PC-3 (cell line): ENCODE results near the gene POLR2L. TPM values are rescaled to one million over a fixed set of nuclear protein-coding genes. Genes with fewer than 3 reads are reported as not detected.

ENCODE experiments used
- ATAC-seq: fragments of 200-7000 bp; cut with Tn5 transposase; 2 replicates; pipeline ENCODE4 v1.9.1; 2020; ENCODE audit warnings: mild to moderate bottlenecking, moderate library complexity
- BruUV-seq: library from RNA; stranded (reverse); fragments of 400-500 nt; replicated peaks from 2 replicates; lab custom pipeline; 2021; lab: Mats Ljungman, UMichigan
- CTCF ChIA-PET: fragments of 300-600 bp; sonication (Branson Sonifier 250); formaldehyde crosslinking; loops from one replicate; lab custom pipeline; 2022; ENCODE audit warnings: antibody characterized with exemption; lab: Charles Lee
- POLR2A ChIA-PET: fragments of 300-600 bp; sonication (Branson Sonifier 250); formaldehyde crosslinking; loops from one replicate; lab custom pipeline; 2022; ENCODE audit warnings: antibody characterized with exemption; ENCODE audit not compliant: unreplicated experiment; lab: Charles Lee
- DNase-seq: peaks from one replicate; pipeline ENCODE4 v3.0.0-alpha.2; 2015
- H2AFZ ChIP-seq: fragments of 300-600 bp; sonication (generic); 2 replicates; pipeline ENCODE4 v1.6.0; 2016; ENCODE audit warnings: antibody characterized with exemption, low read length
- H3F3A ChIP-seq: fragments of 300-600 bp; sonication (generic); one replicate; pipeline ENCODE4 v1.6.0; 2017; ENCODE audit warnings: antibody characterized with exemption, low read length, control low read depth, mild to moderate bottlenecking; ENCODE audit not compliant: unreplicated experiment
- H3K27ac ChIP-seq: fragments of 300-600 bp; sonication (generic); 2 replicates; pipeline ENCODE4 v1.5.1; 2016; ENCODE audit warnings: mild to moderate bottlenecking, low read length
- H3K27me3 ChIP-seq: fragments of 300-600 bp; sonication (generic); 2 replicates; pipeline ENCODE4 v1.6.1; 2016; ENCODE audit warnings: low read length, mixed read lengths
- H3K36me3 ChIP-seq: fragments of 300-600 bp; sonication (generic); 2 replicates; pipeline ENCODE4 v1.6.1; 2016; ENCODE audit warnings: low read depth, mixed run types, low read length, mixed read lengths
- H3K4me1 ChIP-seq: fragments of 300-600 bp; sonication (generic); 2 replicates; pipeline ENCODE4 v1.5.1; 2016; ENCODE audit warnings: low read length; ENCODE audit not compliant: insufficient read depth
- H3K4me2 ChIP-seq: fragments of 300-600 bp; sonication (generic); 2 replicates; pipeline ENCODE4 v1.6.0; 2016; ENCODE audit warnings: low read length
- H3K4me3 ChIP-seq: fragments of 300-600 bp; sonication (generic); 2 replicates; pipeline ENCODE4 v1.5.1; 2016; ENCODE audit warnings: mild to moderate bottlenecking, low read length, mixed read lengths
- H3K79me2 ChIP-seq: fragments of 300-600 bp; sonication (generic); 2 replicates; pipeline ENCODE4 v1.6.1; 2017; ENCODE audit warnings: low read length, mixed read lengths
- H3K9ac ChIP-seq: fragments of 300-600 bp; sonication (generic); 2 replicates; pipeline ENCODE4 v1.6.0; 2016; ENCODE audit warnings: mild to moderate bottlenecking, low read length
- H3K9me2 ChIP-seq: fragments of 300-600 bp; sonication (generic); replicated peaks from 2 replicates; pipeline ENCODE4 v1.6.1; 2016; ENCODE audit warnings: mixed run types, low read length, mixed read lengths
- H3K9me3 ChIP-seq: fragments of 300-600 bp; sonication (generic); 2 replicates; pipeline ENCODE4 v1.6.1; 2016; ENCODE audit warnings: low read length, mixed read lengths
- H4K20me1 ChIP-seq: fragments of 300-600 bp; sonication (generic); 2 replicates; pipeline ENCODE4 v1.6.1; 2016; ENCODE audit warnings: low read length, mixed read lengths
- EZH2 ChIP-seq: fragments of 300-600 bp; sonication (generic); IDR thresholded peaks from one replicate; pipeline ENCODE4 v1.6.1; 2017; ENCODE audit warnings: antibody characterized with exemption, mild to moderate bottlenecking, low read length; ENCODE audit not compliant: unreplicated experiment
- EZH2phosphoT487 ChIP-seq: fragments of 300-600 bp; sonication (generic); IDR thresholded peaks from 2 replicates; pipeline ENCODE4 v1.6.1; 2018; ENCODE audit warnings: mild to moderate bottlenecking, antibody characterized with exemption, low read length, borderline replicate concordance
- intact Hi-C: fragments of 100-400 bp; cut with micrococcal nuclease; formaldehyde crosslinking; loops from 2 replicates; pipeline ENCODE4 v1.9.0; 2023
- total RNA-seq: library from RNA; depleted of rRNA; stranded (reverse); fragments of >200 nt; gene quantifications from 2 replicates; pipeline ENCODE4 v1.2.3, GENCODE V29; 2014
- TF ChIP-seq, protein P1 (sequence below): fragments of 300-600 bp; sonication (generic); conservative IDR thresholded peaks from 2 replicates; pipeline ENCODE4 v1.5.1; 2017; ENCODE audit warnings: antibody characterized with exemption, low read depth, mild to moderate bottlenecking, low read length

The POLR2L gene
- total RNA-seq, 1 experiment from 2014 or later = 1,148 TPM

DNA sequence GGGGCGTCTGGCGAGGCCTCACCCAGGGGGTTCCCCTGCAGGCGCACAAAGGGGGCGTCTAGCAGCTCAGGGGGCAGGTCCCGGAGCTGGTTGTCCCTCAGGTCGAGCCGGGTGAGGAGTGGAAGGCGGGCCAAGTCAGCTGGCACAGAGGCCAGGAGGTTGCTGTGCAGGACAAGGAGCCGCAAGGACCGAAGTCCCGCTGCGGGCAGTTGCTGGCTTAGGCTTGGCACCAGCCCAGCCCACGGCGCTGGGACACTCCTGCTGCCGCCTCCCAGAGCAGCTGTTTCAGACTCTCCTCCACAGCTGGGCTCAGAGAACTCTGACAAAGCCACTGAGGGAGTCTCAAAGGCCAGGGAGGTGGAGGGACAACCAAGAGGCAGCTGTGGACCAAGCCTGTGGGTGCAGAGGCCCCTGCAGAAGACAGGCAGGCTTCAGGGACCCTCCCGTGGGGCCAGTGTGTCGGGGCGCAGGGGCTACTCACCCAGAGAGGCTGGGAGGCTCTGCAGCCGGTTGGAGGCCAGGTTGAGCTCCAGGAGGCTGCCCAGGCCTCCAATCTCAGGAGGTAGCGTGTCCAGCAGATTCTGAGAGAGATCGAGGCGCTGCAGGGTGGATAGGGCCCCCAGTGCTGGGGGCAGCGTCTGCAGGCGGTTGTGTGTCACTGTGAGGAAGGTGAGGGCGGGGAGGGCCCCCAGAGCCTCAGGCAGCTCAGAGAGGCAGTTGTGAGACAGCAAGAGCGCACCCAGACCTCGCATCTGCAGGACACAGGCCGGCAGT, 39.4 kb downstream of the POLR2L start:
- Histone ChIP-seq H3K9me3 (no peaks in the 10 kb centered on the region), H3F3A (no peaks in the 10 kb centered on the region), H4K20me1 (no peaks in the 10 kb centered on the region), H3K4me1 (0 out of 2 replicates have a peak, but pooled peaks cover 8% of the 10 kb centered on the region), H2AFZ (no peak overlapping the region), H3K4me2 (no peak overlapping the region), H3K9ac (no peak overlapping the region), H3K4me3 (no peak overlapping the region), H3K36me3 (no peaks in the 10 kb centered on the region), H3K27me3 (no peaks in the 10 kb centered on the region), H3K9me2 (no peaks in the 10 kb centered on the region), H3K27ac (no peak overlapping the region), H3K79me2 (peaks cover 5% of the 10 kb centered on the region)
- TF ChIP-seq, protein P1, sequence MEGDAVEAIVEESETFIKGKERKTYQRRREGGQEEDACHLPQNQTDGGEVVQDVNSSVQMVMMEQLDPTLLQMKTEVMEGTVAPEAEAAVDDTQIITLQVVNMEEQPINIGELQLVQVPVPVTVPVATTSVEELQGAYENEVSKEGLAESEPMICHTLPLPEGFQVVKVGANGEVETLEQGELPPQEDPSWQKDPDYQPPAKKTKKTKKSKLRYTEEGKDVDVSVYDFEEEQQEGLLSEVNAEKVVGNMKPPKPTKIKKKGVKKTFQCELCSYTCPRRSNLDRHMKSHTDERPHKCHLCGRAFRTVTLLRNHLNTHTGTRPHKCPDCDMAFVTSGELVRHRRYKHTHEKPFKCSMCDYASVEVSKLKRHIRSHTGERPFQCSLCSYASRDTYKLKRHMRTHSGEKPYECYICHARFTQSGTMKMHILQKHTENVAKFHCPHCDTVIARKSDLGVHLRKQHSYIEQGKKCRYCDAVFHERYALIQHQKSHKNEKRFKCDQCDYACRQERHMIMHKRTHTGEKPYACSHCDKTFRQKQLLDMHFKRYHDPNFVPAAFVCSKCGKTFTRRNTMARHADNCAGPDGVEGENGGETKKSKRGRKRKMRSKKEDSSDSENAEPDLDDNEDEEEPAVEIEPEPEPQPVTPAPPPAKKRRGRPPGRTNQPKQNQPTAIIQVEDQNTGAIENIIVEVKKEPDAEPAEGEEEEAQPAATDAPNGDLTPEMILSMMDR = no peak
- TF ChIP-seq EZH2phosphoT487 = no peak
- TF ChIP-seq EZH2 = no peak
- ChIA-PET CTCF (no interaction called here), POLR2A (no interaction called here)
- ATAC-seq = no peak
- DNase-seq = no peak
- intact Hi-C loops = no loop called here
- BruUV-seq = no TSS peak

DNA sequence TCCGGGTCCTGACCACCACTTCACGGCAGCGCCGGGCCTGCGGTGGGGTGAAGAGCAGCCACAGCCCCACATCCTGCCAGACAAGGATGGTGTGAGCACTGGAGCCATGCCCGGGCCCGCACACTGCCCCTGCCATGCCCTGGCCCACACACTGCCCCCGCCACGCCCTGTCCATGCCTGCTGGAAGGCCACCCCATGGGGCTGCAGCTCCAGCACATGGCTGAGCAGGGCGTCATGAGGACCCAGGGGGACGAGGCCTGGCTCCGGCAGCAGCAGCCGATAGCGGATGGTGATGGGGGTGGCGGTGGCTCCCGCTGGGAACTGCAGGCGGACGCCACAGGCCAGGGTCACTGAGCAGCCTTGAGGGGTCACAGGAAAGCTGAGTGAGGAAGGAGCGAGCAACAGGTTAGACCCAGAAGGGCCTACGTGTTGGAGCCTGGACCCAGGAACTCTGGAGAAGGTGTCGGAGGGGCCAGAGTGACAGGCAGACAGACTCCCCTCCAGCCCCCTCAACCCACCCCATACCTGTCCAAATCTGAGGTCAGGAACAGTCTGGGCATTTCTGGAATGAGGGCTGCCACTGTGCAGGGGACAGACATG, 40.2 kb downstream of the POLR2L start:
- no peak for DNase-seq
- H3K4me2 ChIP-seq = no peak overlapping the region
- H3K79me2 ChIP-seq = peaks cover 6% of the 10 kb centered on the region; the same call in 1 of the 2 replicates
- TF ChIP-seq EZH2 (no peak), EZH2phosphoT487 (no peak)
- TF ChIP-seq, protein P1 = no peak
- no peaks in the 10 kb centered on the region for H3K27me3 ChIP-seq
- ChIA-PET POLR2A (no interaction called here), CTCF (no interaction called here)
- no peak overlapping the region for H3K4me3 ChIP-seq
- no peak for ATAC-seq
- intact Hi-C loops = no loop called here
- no peaks in the 10 kb centered on the region for H3K9me3 ChIP-seq
- BruUV-seq = no TSS peak
- H3K9ac ChIP-seq = no peak overlapping the region
- H3K9me2 ChIP-seq = no peaks in the 10 kb centered on the region
- H3K36me3 ChIP-seq = no peaks in the 10 kb centered on the region
- no peak overlapping the region for H2AFZ ChIP-seq
- H3K4me1 ChIP-seq = peaks cover 8% of the 10 kb centered on the region; the same call in 1 of the 2 replicates
- no peaks in the 10 kb centered on the region for H4K20me1 ChIP-seq
- H3K27ac ChIP-seq = no peak overlapping the region
- H3F3A ChIP-seq = no peaks in the 10 kb centered on the region
